ENCODE measurements around the gene DCTN5. TPM values are rescaled to one million over a fixed set of nuclear protein-coding genes. Genes with fewer than 3 reads are reported as not detected.

The DCTN5 gene
- total and polyA plus RNA-seq, 2 of the 13 experiments (the other 11 are each of a cell fraction or from before 2014, with no cell fraction given) = 105 to 207 TPM

DNA sequence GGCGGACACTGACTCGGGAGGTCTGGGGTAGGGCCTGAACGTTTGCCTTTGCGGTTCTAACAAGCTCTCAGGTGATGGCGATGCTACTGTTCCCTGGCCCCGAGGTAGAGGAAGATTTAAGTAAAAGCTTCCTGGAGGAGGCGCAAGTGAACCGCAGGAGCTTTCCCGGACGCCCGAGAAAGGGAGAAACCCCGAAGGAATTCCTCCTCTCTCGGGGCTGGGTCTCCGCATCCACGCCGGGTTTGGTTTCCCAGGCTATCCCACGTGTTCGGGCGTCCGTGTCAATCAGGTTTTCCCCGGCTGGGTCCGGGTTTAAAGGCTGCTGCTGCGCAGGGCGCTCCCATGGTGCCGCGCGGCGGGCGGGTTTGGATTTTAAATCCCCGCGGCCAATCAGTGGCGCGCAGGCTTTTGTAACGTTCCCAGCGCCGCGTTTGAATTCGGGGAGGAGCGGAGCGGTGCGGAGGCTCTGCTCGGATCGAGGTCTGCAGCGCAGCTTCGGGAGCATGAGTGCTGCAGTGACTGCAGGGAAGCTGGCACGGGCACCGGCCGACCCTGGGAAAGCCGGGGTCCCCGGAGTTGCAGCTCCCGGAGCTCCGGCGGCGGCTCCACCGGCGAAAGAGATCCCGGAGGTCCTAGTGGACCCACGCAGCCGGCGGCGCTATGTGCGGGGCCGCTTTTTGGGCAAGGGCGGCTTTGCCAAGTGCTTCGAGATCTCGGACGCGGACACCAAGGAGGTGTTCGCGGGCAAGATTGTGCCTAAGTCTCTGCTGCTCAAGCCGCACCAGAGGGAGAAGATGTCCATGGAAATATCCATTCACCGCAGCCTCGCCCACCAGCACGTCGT is 37.4 kb downstream of the DCTN5 start, which contains the start of gene PLK1 (continued):
- TF ChIP-seq, protein P1, sequence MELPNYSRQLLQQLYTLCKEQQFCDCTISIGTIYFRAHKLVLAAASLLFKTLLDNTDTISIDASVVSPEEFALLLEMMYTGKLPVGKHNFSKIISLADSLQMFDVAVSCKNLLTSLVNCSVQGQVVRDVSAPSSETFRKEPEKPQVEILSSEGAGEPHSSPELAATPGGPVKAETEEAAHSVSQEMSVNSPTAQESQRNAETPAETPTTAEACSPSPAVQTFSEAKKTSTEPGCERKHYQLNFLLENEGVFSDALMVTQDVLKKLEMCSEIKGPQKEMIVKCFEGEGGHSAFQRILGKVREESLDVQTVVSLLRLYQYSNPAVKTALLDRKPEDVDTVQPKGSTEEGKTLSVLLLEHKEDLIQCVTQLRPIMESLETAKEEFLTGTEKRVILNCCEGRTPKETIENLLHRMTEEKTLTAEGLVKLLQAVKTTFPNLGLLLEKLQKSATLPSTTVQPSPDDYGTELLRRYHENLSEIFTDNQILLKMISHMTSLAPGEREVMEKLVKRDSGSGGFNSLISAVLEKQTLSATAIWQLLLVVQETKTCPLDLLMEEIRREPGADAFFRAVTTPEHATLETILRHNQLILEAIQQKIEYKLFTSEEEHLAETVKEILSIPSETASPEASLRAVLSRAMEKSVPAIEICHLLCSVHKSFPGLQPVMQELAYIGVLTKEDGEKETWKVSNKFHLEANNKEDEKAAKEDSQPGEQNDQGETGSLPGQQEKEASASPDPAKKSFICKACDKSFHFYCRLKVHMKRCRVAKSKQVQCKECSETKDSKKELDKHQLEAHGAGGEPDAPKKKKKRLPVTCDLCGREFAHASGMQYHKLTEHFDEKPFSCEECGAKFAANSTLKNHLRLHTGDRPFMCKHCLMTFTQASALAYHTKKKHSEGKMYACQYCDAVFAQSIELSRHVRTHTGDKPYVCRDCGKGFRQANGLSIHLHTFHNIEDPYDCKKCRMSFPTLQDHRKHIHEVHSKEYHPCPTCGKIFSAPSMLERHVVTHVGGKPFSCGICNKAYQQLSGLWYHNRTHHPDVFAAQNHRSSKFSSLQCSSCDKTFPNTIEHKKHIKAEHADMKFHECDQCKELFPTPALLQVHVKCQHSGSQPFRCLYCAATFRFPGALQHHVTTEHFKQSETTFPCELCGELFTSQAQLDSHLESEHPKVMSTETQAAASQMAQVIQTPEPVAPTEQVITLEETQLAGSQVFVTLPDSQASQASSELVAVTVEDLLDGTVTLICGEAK (IDR thresholded peaks at IDR 0.05) = no peak
- TF ChIP-seq, protein P1 (CRISPR knock-in tag; IDR thresholded peaks at IDR 0.05) = peak; percentile 82; the same call in 1 of the 2 replicates
- peak; percentile 99 for TF ChIP-seq SP4 (CRISPR knock-in tag; IDR thresholded peaks at IDR 0.05)
- peak; percentile 100 for TF ChIP-seq ZNF780A (CRISPR knock-in tag; IDR thresholded peaks at IDR 0.05)
- TF ChIP-seq ASH2L (IDR thresholded peaks at IDR 0.05; ENCODE audit: insufficient read length, low read depth, low read length) = peak; percentile 90
- TF ChIP-seq, protein P2, sequence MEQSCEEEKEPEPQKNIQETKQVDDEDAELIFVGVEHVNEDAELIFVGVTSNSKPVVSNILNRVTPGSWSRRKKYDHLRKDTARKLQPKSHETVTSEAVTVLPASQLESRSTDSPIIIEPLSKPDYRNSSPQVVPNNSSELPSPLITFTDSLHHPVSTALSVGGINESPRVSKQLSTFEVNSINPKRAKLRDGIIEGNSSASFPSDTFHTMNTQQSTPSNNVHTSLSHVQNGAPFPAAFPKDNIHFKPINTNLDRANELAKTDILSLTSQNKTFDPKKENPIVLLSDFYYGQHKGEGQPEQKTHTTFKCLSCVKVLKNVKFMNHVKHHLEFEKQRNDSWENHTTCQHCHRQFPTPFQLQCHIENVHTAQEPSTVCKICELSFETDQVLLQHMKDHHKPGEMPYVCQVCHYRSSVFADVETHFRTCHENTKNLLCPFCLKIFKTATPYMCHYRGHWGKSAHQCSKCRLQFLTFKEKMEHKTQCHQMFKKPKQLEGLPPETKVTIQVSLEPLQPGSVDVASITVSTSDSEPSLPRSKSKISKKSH (CRISPR knock-in tag; IDR thresholded peaks at IDR 0.05; ENCODE audit: borderline replicate concordance) = peak; percentile 68
- peak; percentile 97 for TF ChIP-seq NRL (CRISPR knock-in tag; IDR thresholded peaks at IDR 0.05; ENCODE audit: borderline replicate concordance)
- no peak for TF ChIP-seq ZNF44 (CRISPR knock-in tag; IDR thresholded peaks at IDR 0.05)
- TF ChIP-seq, protein P3, sequence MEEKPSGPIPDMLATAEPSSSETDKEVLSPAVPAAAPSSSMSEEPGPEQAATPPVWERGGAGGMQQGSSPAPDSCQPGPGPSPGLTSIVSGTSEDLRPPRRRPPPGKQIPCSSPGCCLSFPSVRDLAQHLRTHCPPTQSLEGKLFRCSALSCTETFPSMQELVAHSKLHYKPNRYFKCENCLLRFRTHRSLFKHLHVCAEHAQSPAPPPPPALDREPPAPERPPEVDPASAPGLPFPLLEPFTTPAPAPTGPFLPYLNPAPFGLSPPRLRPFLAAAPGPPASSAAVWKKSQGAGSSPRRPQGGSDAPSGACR (CRISPR knock-in tag; IDR thresholded peaks at IDR 0.05) = no peak
- TF ChIP-seq PHF21A (CRISPR knock-in tag; IDR thresholded peaks at IDR 0.05) = peak; percentile 67
- peak; percentile 87 for TF ChIP-seq KDM5A (IDR thresholded peaks at IDR 0.05; ENCODE audit: borderline replicate concordance, low read length)
- no peak for TF ChIP-seq RORA (CRISPR knock-in tag; IDR thresholded peaks at IDR 0.05)
- peak; percentile 93 for TF ChIP-seq CBX1 (IDR thresholded peaks at IDR 0.05; ENCODE audit: low read depth)
- no peak for TF ChIP-seq NCOA1 (CRISPR knock-in tag; IDR thresholded peaks at IDR 0.05)
- TF ChIP-seq, protein P4, sequence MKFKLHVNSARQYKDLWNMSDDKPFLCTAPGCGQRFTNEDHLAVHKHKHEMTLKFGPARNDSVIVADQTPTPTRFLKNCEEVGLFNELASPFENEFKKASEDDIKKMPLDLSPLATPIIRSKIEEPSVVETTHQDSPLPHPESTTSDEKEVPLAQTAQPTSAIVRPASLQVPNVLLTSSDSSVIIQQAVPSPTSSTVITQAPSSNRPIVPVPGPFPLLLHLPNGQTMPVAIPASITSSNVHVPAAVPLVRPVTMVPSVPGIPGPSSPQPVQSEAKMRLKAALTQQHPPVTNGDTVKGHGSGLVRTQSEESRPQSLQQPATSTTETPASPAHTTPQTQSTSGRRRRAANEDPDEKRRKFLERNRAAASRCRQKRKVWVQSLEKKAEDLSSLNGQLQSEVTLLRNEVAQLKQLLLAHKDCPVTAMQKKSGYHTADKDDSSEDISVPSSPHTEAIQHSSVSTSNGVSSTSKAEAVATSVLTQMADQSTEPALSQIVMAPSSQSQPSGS (CRISPR knock-in tag; IDR thresholded peaks at IDR 0.05) = peak; percentile 92
